DOHH2 (cell line): ENCODE results near the gene PRKCQ.
"Not testable (repeated sequence)": the region's sequence is repeated elsewhere in the genome, so short reads cannot be mapped to it uniquely, and the experiment has no call there.

Source experiments
- H3F3A ChIP-seq: fragments of 200-600 bp; sonication (generic), shearing (Covaris generic); 2 replicates; pipeline ENCODE4 v1.6.0; 2016; ENCODE audit warnings: antibody characterized with exemption, mild to moderate bottlenecking; ENCODE audit not compliant: control insufficient read depth, insufficient read depth
- H3K27ac ChIP-seq: fragments of 200-600 bp; sonication (generic); 2 replicates; pipeline ENCODE4 v1.5.1; 2014; ENCODE audit warnings: low read depth, mild to moderate bottlenecking, low read length, moderate library complexity
- H3K27me3 ChIP-seq: fragments of 200-600 bp; sonication (generic); 2 replicates; pipeline ENCODE4 v1.6.1; 2014; ENCODE audit warnings: mild to moderate bottlenecking, low read length, mixed read lengths; ENCODE audit not compliant: control insufficient read depth
- H3K36me3 ChIP-seq: fragments of 200-600 bp; sonication (generic); 2 replicates; pipeline ENCODE4 v1.6.1; 2014; ENCODE audit warnings: mild to moderate bottlenecking, low read length, moderate library complexity, mixed read lengths; ENCODE audit not compliant: control insufficient read depth
- H3K4me1 ChIP-seq: fragments of 200-600 bp; sonication (generic); 2 replicates; pipeline ENCODE4 v1.6.1; 2014; ENCODE audit warnings: mild to moderate bottlenecking, low read length, mixed read lengths; ENCODE audit not compliant: control insufficient read depth
- H3K4me2 ChIP-seq: fragments of 200-600 bp; sonication (generic); 2 replicates; pipeline ENCODE4 v1.6.0; 2014; ENCODE audit warnings: mild to moderate bottlenecking, low read length, moderate library complexity
- H3K4me3 ChIP-seq: fragments of 200-600 bp; sonication (generic); 2 replicates; pipeline ENCODE4 v1.5.1; 2014; ENCODE audit warnings: mild to moderate bottlenecking, low read length, mixed read lengths
- H3K79me2 ChIP-seq: fragments of 200-600 bp; sonication (generic); 2 replicates; pipeline ENCODE4 v1.6.1; 2014; ENCODE audit warnings: mild to moderate bottlenecking, low read length, mixed read lengths; ENCODE audit not compliant: control insufficient read depth
- H3K9me2 ChIP-seq: fragments of 200-600 bp; sonication (generic); replicated peaks from 2 replicates; pipeline ENCODE4 v1.6.1; 2014; ENCODE audit warnings: mild to moderate bottlenecking, low read length, mixed read lengths; ENCODE audit not compliant: control insufficient read depth
- H3K9me3 ChIP-seq: fragments of 200-600 bp; sonication (generic); 2 replicates; pipeline ENCODE4 v1.6.1; 2014; ENCODE audit warnings: antibody characterized with exemption, low read length, mixed read lengths; ENCODE audit not compliant: control insufficient read depth, insufficient read depth
- H4K20me1 ChIP-seq: fragments of 200-600 bp; sonication (generic); 2 replicates; pipeline ENCODE4 v1.6.0; 2014; ENCODE audit warnings: low read depth, mild to moderate bottlenecking, antibody characterized with exemption, low read length, moderate library complexity; ENCODE audit not compliant: control insufficient read depth, insufficient read depth
- EZH2phosphoT487 ChIP-seq: fragments of 200-600 bp; sonication (generic); IDR thresholded peaks from 2 replicates; pipeline ENCODE4 v1.6.1; 2017; ENCODE audit warnings: borderline replicate concordance, mild to moderate bottlenecking, antibody characterized with exemption, low read length, moderate library complexity, mixed read lengths
- TF ChIP-seq, protein P1 (sequence below): fragments of 200-600 bp; sonication (generic); IDR thresholded peaks from one replicate; pipeline ENCODE4 v1.5.1; 2014; ENCODE audit warnings: antibody characterized with exemption, mild to moderate bottlenecking, low read depth, low read length; ENCODE audit not compliant: poor library complexity, severe bottlenecking

PRKCQ gene

DNA sequence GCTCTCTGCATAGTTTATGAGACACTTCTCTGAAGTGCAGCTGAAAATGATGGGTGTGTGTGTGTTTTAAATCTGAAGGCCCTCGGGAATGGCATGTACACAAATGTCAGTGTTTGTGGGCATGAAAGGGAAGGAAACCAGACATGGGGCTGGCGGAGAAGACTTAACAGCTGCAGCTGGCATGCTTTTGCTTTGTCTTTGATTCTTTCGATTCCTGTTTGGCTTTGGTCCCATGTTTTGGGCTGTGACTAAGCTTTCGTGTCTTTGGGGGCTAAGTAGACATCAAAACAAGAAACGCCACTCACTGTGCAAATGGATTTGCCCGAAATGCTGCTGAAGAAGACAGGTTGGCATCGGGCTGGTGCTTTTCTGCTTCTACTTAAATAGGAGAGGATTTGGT, 198.0 kb downstream of the PRKCQ start:
- 0 out of 2 replicates have a peak overlapping the region, but pooled peaks have one; percentile 2 for H3K4me2 ChIP-seq
- H3K27ac ChIP-seq: no peak overlapping the region
- peaks cover 41% of the 10 kb centered on the region for H3K9me3 ChIP-seq
- no peaks in the 10 kb centered on the region for H4K20me1 ChIP-seq
- no peaks in the 10 kb centered on the region for H3K79me2 ChIP-seq
- H3K4me3 ChIP-seq: no peak overlapping the region
- H3K36me3 ChIP-seq: no peaks in the 10 kb centered on the region
- TF ChIP-seq EZH2phosphoT487: no peak
- TF ChIP-seq, protein P1, sequence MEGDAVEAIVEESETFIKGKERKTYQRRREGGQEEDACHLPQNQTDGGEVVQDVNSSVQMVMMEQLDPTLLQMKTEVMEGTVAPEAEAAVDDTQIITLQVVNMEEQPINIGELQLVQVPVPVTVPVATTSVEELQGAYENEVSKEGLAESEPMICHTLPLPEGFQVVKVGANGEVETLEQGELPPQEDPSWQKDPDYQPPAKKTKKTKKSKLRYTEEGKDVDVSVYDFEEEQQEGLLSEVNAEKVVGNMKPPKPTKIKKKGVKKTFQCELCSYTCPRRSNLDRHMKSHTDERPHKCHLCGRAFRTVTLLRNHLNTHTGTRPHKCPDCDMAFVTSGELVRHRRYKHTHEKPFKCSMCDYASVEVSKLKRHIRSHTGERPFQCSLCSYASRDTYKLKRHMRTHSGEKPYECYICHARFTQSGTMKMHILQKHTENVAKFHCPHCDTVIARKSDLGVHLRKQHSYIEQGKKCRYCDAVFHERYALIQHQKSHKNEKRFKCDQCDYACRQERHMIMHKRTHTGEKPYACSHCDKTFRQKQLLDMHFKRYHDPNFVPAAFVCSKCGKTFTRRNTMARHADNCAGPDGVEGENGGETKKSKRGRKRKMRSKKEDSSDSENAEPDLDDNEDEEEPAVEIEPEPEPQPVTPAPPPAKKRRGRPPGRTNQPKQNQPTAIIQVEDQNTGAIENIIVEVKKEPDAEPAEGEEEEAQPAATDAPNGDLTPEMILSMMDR: no peak
- H3K9me2 ChIP-seq: no peaks in the 10 kb centered on the region
- no peaks in the 10 kb centered on the region for H3F3A ChIP-seq
- H3K27me3 ChIP-seq: no peaks in the 10 kb centered on the region
- H3K4me1 ChIP-seq: peaks cover 8% of the 10 kb centered on the region

DNA sequence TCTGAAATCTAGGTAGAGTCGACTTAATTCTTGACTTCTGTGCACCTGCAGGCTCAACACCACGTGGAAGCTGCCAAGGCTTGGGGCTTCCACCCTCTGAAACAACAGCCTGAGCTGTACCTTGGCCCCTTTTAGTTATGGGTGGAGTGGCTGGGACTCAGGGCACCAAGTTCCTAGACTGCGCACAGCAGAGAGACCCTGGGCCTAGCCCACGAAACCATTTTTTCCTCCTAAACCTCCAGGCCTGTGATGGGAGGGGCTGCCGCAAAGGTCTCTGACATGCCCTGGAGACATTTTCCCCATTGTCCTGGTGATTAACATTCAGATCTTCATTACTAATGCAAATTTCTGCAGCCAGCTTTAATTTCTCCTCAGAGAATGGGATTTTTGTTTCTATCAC, 199.6 kb downstream of the PRKCQ start:
- H3K9me2 ChIP-seq, H3K4me3 ChIP-seq, H4K20me1 ChIP-seq, H3K79me2 ChIP-seq, H3K36me3 ChIP-seq, H3K4me2 ChIP-seq, H3F3A ChIP-seq, H3K27me3 ChIP-seq, H3K27ac ChIP-seq: not testable (repeated sequence)
- peaks cover 18% of the 10 kb centered on the region for H3K4me1 ChIP-seq
- peaks cover 41% of the 10 kb centered on the region for H3K9me3 ChIP-seq

- H3K4me3 ChIP-seq: no peak overlapping the region
- H3K27ac ChIP-seq: no peak overlapping the region
- no peaks in the 10 kb centered on the region for H3F3A ChIP-seq
- no peak overlapping the region for H3K4me2 ChIP-seq
- TF ChIP-seq, protein P1: no peak
- no peak for TF ChIP-seq EZH2phosphoT487
- H3K27me3 ChIP-seq: no peaks in the 10 kb centered on the region
- peaks cover 41% of the 10 kb centered on the region for H3K9me3 ChIP-seq
- H3K4me1 ChIP-seq: peaks cover 19% of the 10 kb centered on the region
- H4K20me1 ChIP-seq: no peaks in the 10 kb centered on the region
- no peaks in the 10 kb centered on the region for H3K9me2 ChIP-seq
- no peaks in the 10 kb centered on the region for H3K79me2 ChIP-seq
- no peaks in the 10 kb centered on the region for H3K36me3 ChIP-seq
Observed at GRCh38 chr10:6379015-6379776, 200.9 kb downstream of the PRKCQ start.
